ENCODE data around the gene HBE1.
"Not testable (repeated sequence)": the region's sequence is repeated elsewhere in the genome, so short reads cannot be mapped to it uniquely, and the experiment has no call there.

The HBE1 gene

DNA sequence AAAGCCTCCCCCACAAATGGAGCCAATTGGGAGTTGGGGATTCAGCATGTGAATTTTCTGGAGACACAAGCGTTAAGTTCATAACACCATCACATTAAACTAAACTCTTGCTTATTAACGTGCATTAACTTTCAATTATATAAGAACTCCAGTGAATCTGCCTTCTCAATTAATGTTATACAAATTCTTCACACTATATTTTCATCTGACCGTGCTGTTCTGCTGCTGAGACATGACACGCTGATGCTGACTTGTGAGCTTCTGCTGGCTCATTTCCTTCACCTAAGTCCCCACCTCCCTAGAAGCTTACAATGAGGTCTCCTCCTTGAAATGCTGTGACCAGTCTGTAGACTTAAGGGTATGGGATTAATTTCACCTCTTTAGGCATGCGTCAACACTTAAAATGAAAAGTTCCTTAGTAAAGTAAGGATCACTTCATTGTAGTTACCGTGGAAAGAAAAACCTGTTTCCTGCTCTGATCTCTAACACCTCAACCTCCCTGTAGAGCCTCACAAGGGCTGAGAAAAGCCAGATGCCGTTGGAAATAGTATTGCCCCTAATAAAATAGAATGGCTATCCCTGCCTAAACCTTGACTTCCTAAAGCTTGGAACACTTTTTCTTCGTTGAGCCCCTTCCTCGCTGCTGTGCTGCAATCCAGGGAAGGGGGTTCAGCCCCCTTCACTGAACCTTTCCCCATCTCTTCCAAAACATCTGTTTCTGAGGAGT, 17.4 kb downstream of the HBE1 start:
- DNase-seq, result no peak

DNA sequence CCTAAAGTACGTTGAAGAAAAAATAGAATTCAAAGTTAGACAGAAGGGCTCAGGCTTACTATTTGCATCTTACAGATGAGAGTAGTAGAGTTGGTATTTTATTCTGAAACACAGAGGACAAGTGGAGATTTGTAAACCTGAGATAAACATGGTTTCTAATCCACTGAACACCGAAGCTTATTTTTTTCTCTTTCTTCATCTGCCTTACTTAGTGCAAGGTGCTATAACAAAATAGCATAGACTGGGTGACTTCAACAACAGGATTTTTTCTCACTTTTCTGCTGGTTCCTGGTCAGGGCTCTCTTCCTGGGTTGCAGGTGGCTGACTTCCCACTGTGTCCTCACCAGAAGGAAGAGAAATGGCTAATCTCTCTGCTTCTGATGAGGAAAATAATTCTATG, 18.0 kb downstream of the HBE1 start:
- no peak for DNase-seq

DNA sequence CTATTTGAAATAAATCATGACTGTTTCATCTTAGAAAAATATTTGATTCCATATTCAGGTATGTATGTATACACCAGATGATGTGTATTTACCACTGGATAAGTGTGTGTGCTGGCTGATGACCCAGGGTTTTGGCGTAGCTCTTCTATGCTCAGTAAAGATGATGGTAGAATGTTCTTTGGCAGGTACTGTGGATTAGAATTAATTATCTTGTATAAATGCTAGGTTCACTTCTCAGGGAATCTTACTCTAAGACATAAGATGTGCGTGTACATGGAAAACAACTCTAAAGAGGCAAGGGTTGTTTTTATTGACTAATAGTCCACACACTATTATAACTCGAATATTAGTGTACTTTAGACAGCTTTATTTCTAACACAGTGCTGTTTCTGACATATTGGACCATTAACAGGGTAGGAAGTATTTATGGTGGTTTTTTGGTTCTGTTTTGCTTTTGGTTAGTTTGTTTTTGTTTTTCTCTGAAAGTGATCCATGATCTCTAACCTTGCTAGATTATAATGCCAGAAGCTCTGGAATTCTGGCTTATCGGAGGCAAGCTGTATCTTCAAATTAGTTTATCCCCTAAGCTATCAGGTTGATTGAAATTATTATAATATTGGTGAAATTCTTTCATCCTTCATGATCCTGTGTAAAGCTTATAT, 19.1 kb downstream of the HBE1 start:
- no peak for DNase-seq

DNA sequence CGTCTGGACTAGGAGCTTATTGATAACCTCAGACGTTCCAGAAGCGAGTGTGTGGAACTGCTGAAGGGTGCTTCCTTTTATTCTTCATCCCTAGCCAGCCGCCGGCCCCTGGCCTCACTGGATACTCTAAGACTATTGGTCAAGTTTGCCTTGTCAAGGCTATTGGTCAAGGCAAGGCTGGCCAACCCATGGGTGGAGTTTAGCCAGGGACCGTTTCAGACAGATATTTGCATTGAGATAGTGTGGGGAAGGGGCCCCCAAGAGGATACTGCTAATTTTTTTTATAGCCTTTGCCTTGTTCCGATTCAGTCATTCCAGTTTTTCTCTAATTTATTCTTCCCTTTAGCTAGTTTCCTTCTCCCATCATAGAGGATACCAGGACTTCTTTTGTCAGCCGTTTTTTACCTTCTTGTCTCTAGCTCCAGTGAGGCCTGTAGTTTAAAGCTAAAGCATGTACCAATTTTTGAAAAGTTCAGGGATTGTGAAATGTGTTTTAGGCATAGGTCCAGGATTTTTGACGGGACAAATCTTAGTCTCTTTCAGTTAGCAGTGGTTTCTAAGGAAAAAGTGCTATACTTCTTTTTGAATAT, 19.8 kb downstream of the HBE1 start, which contains the start of gene HBG1:
Gene HBG1, minus strand, starts transcription at position 51 of the 590 bp plus-strand sequence. CDS start 53 bp downstream, outside the sequence.
- not testable (repeated sequence) for DNase-seq

DNA sequence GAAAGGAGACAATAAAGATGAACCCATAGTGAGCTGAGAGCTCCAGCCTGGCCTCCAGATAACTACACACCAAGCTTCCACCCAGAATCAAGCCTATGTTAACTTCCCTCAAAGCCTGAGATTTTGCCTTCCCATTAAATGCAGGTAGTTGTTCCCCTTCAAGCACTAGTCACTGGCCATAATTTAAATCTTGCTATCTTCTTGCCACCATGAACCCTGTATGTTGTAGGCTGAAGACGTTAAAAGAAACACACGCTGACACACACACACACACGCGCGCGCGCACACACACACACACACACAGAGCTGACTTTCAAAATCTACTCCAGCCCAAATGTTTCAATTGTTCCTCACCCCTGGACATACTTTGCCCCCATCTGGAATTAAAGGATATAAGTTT, 21.2 kb downstream of the HBE1 start:
- DNase-seq, result not testable (repeated sequence)

DNA sequence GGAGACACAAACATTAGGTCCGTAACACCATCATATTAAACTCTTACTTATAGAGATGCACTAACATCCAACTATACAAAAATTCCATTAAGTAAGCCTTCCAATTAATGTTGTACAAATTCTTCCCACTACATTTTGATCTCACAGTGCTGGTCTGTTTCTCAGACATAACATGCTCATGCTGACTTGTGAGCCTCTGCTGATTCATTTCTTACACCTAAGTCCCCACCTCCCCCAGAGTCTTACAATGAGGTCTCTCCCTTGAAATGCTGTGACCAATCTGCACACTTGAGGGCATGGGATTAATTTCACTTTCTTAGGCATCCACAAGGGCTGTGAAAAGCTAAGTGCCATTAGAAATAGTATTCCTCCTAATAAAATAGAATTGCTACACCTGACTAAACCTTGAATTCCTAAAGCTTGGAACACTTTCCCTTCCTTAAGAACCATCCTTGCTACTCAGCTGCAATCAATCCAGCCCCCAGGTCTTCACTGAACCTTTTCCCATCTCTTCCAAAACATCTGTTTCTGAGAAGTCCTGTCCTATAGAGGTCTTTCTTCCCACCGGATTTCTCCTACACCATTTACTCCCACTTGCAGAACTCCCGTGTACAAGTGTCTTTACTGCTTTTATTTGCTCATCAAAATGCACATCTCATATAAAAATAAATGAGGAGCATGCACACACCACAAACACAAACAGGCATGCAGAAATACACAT, 22.1 kb downstream of the HBE1 start:
- DNase-seq, result no peak

DNA sequence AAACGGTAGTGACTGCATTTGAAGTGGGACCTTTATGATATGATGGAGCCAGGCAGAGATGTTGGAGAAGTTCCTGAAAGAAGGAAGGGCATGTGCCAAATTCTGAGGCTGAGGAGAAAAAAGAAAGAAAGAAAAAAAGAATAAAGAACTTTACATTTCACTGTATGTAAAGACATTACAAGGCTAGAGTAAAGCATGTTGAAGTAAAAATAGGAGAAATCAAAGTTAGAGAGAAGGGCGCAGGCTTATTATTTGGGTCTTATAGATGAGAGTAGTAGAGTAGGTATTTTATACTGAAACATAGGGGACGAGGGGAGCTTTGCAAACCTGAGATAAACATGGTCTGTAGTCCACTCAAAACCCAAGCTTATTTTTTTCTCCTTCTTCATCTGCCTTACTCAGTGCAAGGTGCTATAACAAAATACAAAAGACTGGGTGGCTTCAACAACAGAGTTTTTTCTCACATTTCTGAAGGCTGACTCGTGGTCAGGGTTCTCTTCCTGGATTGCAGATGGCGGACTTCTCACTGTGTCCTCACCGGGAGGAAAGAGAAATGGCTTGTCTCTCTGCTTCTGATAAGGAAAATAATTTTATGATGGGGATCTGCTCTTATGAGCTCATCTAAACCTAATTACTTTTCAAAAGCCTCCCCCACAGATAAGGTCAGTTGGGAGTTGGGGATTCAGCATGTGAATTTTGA, 22.8 kb downstream of the HBE1 start:
- DNase-seq, result no peak

DNA sequence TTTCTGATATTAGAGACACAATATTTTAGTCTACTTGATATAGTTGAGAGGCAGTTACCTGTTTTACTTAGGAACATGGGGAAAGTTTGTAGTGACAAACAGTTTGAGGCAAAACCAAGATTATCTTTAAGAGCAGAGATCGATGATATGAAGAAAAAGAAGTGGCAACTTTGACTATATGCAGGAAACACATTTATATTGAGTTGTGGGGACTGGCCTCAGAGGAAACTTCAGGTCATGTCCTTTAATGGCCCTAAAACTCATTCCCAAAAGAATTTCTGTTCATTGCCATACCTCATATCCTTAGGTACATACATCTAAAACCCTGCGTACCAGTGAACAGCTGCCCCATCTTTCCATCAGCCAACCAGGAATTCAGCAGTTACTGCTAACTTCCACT, 24.6 kb downstream of the HBE1 start:
- DNase-seq, result no peak

DNA sequence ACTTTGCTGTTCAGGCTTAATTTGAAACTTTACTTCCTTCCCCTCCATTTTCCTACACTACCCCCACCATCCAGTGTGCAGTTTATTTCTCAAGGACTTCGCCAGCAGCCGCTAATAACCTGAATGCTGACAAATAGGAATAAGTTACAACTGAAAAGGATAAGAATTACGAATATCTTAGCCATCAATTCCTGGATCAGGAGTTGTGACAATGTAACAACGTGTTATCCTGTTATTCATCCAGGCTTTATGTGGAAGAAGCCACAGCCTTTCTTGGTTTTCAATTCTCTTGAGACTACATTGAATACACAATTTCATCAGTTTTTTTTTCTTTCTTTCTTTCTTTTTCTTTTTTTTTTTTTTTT, 25.9 kb downstream of the HBE1 start:
- no peak for DNase-seq

DNA sequence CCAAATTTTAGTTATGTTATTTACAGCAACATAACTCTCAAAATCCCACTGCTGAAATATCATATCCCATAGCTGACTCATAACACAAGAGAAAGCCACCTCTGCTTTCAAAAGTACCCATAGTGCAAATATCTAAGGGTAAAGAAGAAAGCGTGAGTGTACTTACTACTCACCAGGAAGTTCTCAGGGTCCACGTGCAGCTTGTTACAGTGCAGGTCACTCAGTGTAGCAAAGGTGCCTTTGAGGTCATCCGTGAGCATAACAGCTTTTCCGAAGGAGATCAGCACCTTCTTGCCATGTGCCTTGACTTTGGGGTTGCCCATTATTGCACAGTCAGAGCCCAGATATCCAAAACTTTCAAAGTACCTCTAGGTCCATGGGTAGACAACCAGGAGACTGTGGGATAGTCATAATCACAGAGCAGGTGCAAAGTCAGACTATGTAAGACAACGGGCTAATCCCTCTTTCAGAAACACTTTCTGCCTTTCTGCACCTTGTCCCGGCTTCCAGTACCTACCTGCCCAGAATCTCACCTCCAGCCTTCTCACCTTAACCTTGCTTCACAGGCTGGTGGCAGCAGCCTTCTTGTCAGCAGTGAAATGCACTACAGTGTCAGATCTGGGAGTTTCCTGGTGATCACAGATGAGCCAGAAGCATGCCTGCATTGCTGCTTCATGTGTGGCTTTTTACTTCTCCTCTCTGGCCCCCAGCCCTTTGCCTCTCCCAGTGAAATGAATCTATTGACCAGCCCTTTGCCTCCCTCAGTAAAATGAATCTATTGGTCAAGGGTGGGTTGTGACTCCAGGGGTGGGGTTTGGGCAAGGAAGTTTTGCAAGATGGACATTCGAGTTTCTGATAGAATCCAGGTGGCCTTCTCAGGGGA, 26.6 kb downstream of the HBE1 start:
- DNase-seq, result no peak

DNA sequence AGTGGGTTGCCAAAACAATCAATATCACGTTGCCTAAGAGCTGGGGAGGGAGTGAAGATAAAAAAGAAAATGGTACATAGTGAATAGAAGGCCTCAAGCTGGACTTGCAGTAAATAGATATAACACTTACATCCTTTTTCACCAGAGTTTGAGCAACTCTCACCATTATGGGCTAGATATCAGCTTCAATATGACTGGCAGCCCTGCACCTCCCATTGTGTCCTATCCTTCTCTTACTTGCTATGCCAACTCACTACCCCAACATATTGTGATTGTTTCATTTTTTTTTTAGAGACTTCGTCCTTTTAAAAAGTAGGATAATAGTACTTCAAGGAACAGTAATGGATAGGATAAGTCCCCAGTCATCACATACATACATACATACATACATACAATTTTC, 27.5 kb downstream of the HBE1 start:
- no peak for DNase-seq

DNA sequence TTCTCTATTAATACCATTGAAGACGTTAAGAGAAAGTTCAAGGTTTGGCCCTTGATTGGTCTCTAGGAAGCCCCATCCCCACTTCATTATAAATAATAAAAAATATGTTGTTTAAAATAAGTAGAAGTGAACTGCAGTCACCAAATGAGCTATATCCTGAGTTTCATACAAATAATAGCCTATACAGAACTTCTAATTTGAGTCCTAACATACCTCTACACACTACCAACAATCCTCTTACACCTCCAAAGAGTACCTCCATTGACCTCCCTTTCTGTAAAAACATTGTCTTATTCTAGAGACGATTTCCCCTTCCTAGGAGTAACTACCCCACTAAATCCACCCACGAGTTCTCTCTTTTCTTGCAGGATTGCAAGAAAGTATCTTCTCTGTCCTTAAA, 28.3 kb downstream of the HBE1 start:
- no peak for DNase-seq

DNA sequence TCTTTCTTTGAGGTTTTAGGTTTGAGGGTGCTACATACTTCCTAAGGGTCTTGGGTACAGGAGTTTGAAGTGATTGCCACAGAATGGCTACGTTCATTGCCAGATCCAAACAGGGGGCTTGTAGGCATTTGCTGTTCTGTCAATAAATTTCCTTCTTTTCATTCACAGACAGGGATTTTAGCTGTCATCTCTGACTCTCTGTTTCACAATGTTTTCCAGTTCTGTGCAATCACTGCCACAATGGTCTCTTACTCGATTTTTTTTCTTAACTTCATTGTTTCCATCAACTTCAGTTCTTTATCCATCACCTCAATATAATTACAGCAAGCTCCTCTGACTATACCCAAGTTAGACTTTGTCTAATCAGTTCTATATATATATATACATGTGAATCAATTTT, 29.3 kb downstream of the HBE1 start:
- DNase-seq, result no peak

DNA sequence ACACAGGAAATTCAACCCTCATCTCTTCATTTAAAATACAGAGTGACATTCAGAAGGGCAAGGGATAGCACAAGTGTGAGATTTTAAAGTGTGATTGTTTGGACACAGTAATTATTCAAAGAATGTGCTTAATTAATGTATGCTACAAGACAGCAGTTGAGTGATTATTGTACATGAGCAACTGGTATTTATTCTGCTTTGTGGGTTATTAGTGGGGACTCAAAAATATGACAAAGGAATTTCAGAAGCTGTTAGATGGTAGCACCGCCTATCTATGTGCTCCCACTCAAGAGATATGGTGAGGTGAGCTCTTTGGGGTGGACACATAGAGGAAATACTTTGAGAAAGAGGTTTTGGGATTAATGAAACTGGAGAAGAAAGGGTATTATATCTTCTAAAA, 29.7 kb downstream of the HBE1 start:
- DNase-seq, result no peak

DNA sequence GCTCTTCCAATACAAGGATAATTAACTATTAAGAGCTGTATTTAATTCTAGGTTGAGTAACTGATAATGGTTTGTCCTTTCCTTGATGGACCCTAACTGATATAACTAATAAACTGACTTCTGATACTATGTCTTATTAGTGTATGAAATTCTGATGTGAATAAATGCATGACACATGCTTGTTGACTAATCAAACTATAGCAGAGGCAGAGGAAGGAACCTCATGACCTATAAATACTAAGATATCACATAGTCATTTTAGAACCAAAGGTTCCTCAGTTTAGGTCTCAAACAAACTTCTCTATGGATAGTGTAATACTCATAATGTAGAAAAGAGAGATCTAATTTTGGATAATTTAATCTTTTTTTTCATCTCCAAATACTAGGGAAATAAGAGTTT, 30.7 kb downstream of the HBE1 start:
- DNase-seq, result no peak

DNA sequence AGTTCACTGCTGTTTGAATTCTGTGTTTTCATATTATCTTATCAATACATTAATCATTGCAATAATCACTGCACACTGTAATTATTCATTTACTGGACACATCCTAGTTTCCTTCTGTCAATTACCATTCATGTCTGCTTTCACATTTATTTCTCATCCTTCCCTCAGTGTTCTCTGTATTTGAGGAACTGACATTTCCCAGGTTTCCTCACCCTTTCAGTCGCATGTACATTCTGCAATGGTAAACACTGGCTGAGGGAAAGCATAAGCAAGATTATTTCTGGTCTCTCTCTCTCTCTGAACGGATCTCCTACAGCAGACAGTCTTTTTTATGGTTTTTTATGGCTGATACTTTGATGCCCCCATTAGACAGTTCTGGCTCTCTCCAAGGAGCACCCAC, 31.3 kb downstream of the HBE1 start:
- DNase-seq, result no peak

DNA sequence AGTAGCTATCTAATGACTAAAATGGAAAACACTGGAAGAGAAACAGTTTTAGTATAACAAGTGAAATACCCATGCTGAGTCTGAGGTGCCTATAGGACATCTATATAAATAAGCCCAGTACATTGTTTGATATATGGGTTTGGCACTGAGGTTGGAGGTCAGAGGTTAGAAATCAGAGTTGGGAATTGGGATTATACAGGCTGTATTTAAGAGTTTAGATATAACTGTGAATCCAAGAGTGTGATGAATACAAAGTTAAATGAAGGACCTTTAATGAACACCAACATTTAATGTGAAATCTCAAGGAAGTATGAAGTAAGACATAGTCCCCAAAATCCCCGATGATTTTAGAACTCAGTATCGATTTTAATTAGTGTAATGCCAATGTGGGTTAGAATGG, 32.3 kb downstream of the HBE1 start:
- no peak for DNase-seq

DNA sequence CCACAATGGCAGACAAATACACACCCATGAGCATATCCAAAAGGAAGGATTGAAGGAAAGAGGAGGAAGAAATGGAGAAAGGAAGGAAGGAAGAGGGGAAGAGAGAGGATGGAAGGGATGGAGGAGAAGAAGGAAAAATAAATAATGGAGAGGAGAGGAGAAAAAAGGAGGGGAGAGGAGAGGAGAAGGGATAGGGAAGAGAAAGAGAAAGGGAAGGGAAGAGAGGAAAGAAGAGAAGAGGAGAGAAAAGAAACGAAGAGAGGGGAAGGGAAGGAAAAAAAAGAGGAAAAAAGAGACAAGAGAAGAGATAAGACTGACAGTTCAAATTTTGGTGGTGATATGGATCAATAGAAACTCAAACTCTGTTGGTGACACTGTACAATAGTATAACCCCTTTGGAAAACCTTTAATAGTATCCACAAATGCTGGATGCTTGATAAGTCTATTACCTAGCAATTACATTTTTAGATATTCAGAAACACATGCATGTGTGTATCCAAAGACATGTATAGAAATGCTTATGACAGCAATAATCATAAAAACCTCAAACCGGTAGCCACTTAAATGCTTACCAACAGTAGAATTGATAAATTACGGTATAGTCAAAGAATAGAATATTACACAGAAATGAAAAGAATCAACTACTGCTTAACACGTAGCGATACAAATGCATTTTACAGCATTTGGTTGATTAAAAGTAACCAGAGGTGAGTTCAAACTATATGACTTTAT, 34.2 kb downstream of the HBE1 start:
- no peak for DNase-seq

DNA sequence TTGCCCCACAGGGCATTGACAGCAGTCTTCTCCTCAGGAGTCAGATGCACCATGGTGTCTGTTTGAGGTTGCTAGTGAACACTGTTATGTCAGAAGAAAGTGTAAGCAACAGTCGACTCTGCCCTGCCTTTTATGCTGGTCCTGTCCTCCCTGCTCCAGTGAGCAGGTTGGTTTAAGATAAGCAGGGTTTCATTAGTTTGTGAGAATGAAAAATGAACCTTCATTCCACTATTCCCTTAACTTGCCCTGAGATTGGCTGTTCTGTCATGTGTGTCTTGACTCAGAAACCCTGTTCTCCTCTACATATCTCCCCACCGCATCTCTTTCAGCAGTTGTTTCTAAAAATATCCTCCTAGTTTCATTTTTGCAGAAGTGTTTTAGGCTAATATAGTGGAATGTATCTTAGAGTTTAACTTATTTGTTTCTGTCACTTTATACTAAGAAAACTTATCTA, 35.3 kb downstream of the HBE1 start, which contains the start of gene HBD:
Gene HBD, minus strand, starts transcription at position 103 of the 454 bp plus-strand sequence. Its CDS starts 50 bp downstream, at position 53.
- DNase-seq, result no peak

DNA sequence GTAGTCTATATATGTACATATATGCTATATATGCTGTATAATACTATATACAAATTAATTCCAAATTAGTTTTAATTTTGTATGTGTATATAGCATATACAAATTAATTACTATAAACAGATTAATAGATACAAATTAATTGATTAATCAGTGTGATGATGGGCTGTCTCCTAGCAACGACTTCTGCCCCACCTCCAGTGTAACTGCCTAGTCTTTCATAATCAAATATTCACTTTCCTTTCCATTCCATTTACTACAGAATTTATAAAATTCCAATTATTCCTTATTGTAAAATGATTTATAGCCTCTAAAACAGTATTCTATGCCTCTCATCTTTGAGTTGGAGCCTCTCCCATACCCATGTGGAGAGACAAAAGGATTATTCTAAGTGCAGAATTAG, 36.4 kb downstream of the HBE1 start:
- no peak for DNase-seq

DNA sequence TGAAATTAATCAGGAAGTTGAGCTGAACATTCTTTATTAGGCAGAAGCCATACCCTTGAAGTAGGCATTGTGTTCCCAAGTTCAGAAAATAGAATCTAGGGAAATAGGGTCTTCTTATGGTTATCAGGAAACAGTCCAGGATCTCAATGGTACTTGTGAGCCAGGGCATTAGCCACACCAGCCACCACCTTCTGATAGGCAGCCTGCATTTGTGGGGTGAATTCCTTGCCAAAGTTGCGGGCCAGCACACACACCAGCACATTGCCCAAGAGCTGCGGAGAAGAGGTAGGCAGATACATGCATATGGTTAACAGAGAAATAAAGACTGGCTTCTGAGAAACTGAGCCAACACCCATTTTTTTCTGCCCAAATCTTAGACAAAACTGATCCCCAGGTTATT, 36.9 kb downstream of the HBE1 start:
- DNase-seq, result no peak
